K562 (cell line): ENCODE results near the gene CLDN14. TPM values are rescaled to one million over a fixed set of nuclear protein-coding genes. Genes with fewer than 3 reads are reported as not detected.

Experiments used
- ATAC-seq: fragments of 200-7000 bp; cut with Tn5 transposase; 3 replicates; pipeline ENCODE4 v1.9.1; 2020; ENCODE audit warnings: moderate library complexity
- BruUV-seq: library from RNA; stranded (reverse); fragments of 400-500 nt; replicated peaks from 2 replicates; lab custom pipeline; 2021; lab: Mats Ljungman, UMichigan
- CTCF ChIA-PET: fragments of 300-600 bp; formaldehyde crosslinking; extraction: SDS; loops from one replicate; lab custom pipeline; 2021; ENCODE audit warnings: low intra/inter-chr PET ratio; lab: Yijun Ruan, JAX
- POLR2A ChIA-PET: fragments of 300-600, 350-650 bp; sonication (Branson Sonifier 250); formaldehyde crosslinking; extraction: SDS; loops from one replicate; lab custom pipeline; 2021; ENCODE audit warnings: antibody characterized with exemption, inconsistent platforms; lab: Yijun Ruan, JAX
- DNase-seq, 4 experiments: peaks; one replicate each; pipeline versions ENCODE4 v3.0.0 to v3.0.0-alpha.2; 2011 to 2018; ENCODE audit warnings: low spot score in 3 of 4, mixed read lengths in 3 of 4; ENCODE audit errors: extremely low read depth in 1 of 4
- FAIRE-seq: peaks from 2 replicates; lab custom pipeline; 2011; peaks lifted over from hg19 to GRCh38; lab: Jason Lieb, UNC
- H2AFZ ChIP-seq: 2 replicates; pipeline ENCODE4 v1.6.0; 2011; ENCODE audit warnings: low read depth, low read length, control low read depth, inconsistent platforms
- H3K27ac ChIP-seq: fragments of 200-600 bp; 3 replicates; pipeline ENCODE4 v1.8.0; 2011; ENCODE audit warnings: low read depth, mild to moderate bottlenecking, control low read depth, inconsistent platforms, low read length, moderate library complexity, mixed read lengths; ENCODE audit errors: extremely low read depth
- H3K27me3 ChIP-seq, 2 experiments: fragments of 300-600 bp in 1 of 2; 2 replicates in 1 of 2; 3 replicates in 1 of 2; pipeline versions ENCODE4 v1.6.0 to v1.8.0; 2011; ENCODE audit warnings: inconsistent platforms in 2 of 2, low read length in 2 of 2, mild to moderate bottlenecking in 1 of 2, mixed read lengths in 1 of 2, moderate library complexity in 1 of 2; ENCODE audit not compliant: control insufficient read depth in 2 of 2, insufficient read depth in 2 of 2
- H3K36me3 ChIP-seq: fragments of 300-600 bp; 3 replicates; pipeline ENCODE4 v1.8.0; 2011; ENCODE audit warnings: mild to moderate bottlenecking, low read length, inconsistent platforms; ENCODE audit not compliant: control insufficient read depth, insufficient read depth
- H3K4me1 ChIP-seq, 2 experiments: fragments of 200-600 bp in 1 of 2; replicated peaks in 1 of 2; 2 replicates in 1 of 2; 3 replicates in 1 of 2; pipeline versions ENCODE4 v1.5.1 to v1.8.0; 2011; ENCODE audit warnings: inconsistent platforms in 2 of 2, low read length in 2 of 2, mild to moderate bottlenecking in 1 of 2, mixed read lengths in 1 of 2, moderate library complexity in 1 of 2; ENCODE audit not compliant: control insufficient read depth in 2 of 2, insufficient read depth in 2 of 2
- H3K4me2 ChIP-seq: 2 replicates; pipeline ENCODE4 v1.6.1; 2011; ENCODE audit warnings: low read length, control low read depth, inconsistent platforms, mixed read lengths; ENCODE audit not compliant: insufficient read depth
- H3K4me3 ChIP-seq: fragments of 200-600 bp; sonication (generic), shearing (Covaris generic); 2 replicates; pipeline ENCODE4 v1.5.1; 2016; ENCODE audit warnings: control low read depth, inconsistent platforms
- H3K79me2 ChIP-seq: fragments of 200-600 bp; 3 replicates; pipeline ENCODE4 v1.8.0; 2011; ENCODE audit warnings: low read length, inconsistent platforms; ENCODE audit not compliant: control insufficient read depth, insufficient read depth
- H3K9ac ChIP-seq, 2 experiments: 2 replicates each; pipeline versions ENCODE4 v1.6.0 to v1.6.1; 2011; ENCODE audit warnings: low read depth in 2 of 2, low read length in 2 of 2, control low read depth in 1 of 2, inconsistent platforms in 1 of 2, mild to moderate bottlenecking in 1 of 2, mixed read lengths in 1 of 2; ENCODE audit not compliant: insufficient read depth in 1 of 2
- H3K9me1 ChIP-seq: one replicate; pipeline ENCODE4 v1.6.0; 2011; ENCODE audit warnings: inconsistent platforms, mild to moderate bottlenecking, low read length, moderate library complexity; ENCODE audit not compliant: control insufficient read depth, insufficient read depth
- H3K9me3 ChIP-seq: replicated peaks from 2 replicates; pipeline ENCODE4 v1.5.1; 2011; ENCODE audit warnings: low read depth, low read length, inconsistent platforms; ENCODE audit not compliant: control insufficient read depth, insufficient read depth
- H4K20me1 ChIP-seq: replicated peaks from 2 replicates; pipeline ENCODE4 v1.6.1; 2011; ENCODE audit warnings: low read length, inconsistent platforms, mixed read lengths; ENCODE audit not compliant: control insufficient read depth, insufficient read depth
- MCM2 ChIP-seq: fragments of 450-650 bp; IDR thresholded peaks from 2 replicates; pipeline ENCODE4 v1.6.1; 2017; ENCODE audit warnings: low read depth, mild to moderate bottlenecking
- SOX6 ChIP-seq: fragments of 450-650 bp; IDR thresholded peaks from 2 replicates; pipeline ENCODE4 v1.6.1; 2014; ENCODE audit warnings: mild to moderate bottlenecking
- SPI1 ChIP-seq: IDR thresholded peaks from 2 replicates; pipeline ENCODE4 v1.6.1; 2011; ENCODE audit warnings: low read depth, low read length, control low read depth, borderline replicate concordance
- ZFP36 ChIP-seq: fragments of 150-350 bp; IDR thresholded peaks from 2 replicates; pipeline ENCODE4 v1.6.1; 2018; ENCODE audit warnings: low read length, low read depth; ENCODE audit not compliant: partially characterized antibody
- ZNF57 ChIP-seq: fragments of 450-650 bp; formaldehyde crosslinking; IDR thresholded peaks from 2 replicates; pipeline ENCODE4 v1.4.0; 2020; ENCODE audit warnings: mild to moderate bottlenecking, moderate library complexity
- ZNF589 ChIP-seq: fragments of 200-800 bp; sonication (Bioruptor generic); IDR thresholded peaks from 2 replicates; pipeline ENCODE4 v1.6.1; 2016; ENCODE audit warnings: low read depth, missing genetic modification characterization, missing compliant biosample characterization
- WGBS: fragments of 100-300 bp; shearing (Covaris generic); methylation state at CpG from one replicate; pipeline ENCODE4 v1.1.6; 2016; ENCODE audit warnings: low coverage, mixed read lengths; ENCODE audit not compliant: insufficient coverage; ENCODE audit errors: missing lambda C conversion rate; 5-methylcytosine and 5-hydroxymethylcytosine counted together
- in situ Hi-C: fragments of 300-500 bp; cut with MboI; formaldehyde crosslinking; loops from 4 replicates; pipeline ENCODE4 v1.15.0; 2018; ENCODE audit warnings: inconsistent platforms, mixed read lengths
- intact Hi-C: fragments of 100-400 bp; cut with micrococcal nuclease; formaldehyde crosslinking; loops from 2 replicates; pipeline ENCODE4 v1.14.2; 2022
- polyA plus RNA-seq, 8 experiments: library from polyadenylated mRNA; depleted of rRNA in 4 of 8; stranded (reverse) in 5 of 8; unstranded in 3 of 8; fragments of >200 nt; fragmentation: Nextera tagmentation in 2 of 8; fragmentation: Illumina TruSeq in 1 of 8; extraction: Ambion mirVana in 2 of 8; extraction: Trizol in 1 of 8; gene quantifications; 2 replicates each; pipeline versions ENCODE4 v1.2.1 to v1.2.3, GENCODE V29; 2011 to 2014; ENCODE audit warnings: inconsistent platforms in 1 of 8, missing spikeins in 1 of 8
- total RNA-seq, 7 experiments: library from RNA; depleted of rRNA in 6 of 7; stranded (reverse); fragments of >200 nt in 6 of 7; fragmentation: Illumina TruSeq in 2 of 7; extraction: Trizol in 2 of 7; gene quantifications; 2 replicates each; pipeline versions ENCODE4 v1.2.1 to v1.2.3, GENCODE V29; 2011 to 2021; ENCODE audit warnings: low replicate concordance in 1 of 7

CLDN14 gene
- total and polyA plus RNA-seq, 9 of the 15 experiments (the other 6 are each of a cell fraction or from before 2014, with no cell fraction given): not detected

GRCh38 chr21:36431252-36431651, 48.7 kb downstream of the CLDN14 start:
- Histone ChIP-seq H2AFZ (no peak overlapping the region), H3K9me3 (no peaks in the 10 kb centered on the region), H3K4me2 (no peak overlapping the region), H4K20me1 (peaks cover 18% of the 10 kb centered on the region), H3K27me3 (peaks cover 11 to 26% of the 10 kb centered on the region in 2 experiments; a peak in 4 of 5 replicates), H3K4me3 (no peak overlapping the region), H3K27ac (no peak overlapping the region), H3K36me3 (no peaks in the 10 kb centered on the region), H3K4me1 (peaks cover 19 to 20% of the 10 kb centered on the region in 2 experiments), H3K9ac (no peak overlapping the region), H3K79me2 (no peaks in the 10 kb centered on the region), H3K9me1 (no peaks in the 10 kb centered on the region)
- POLR2A ChIA-PET: interaction anchor here (0.6 kb wide), 1 partner anchor 9 kb away, joined by 3 read pairs; no protein-coding TSS in a partner anchor
- CTCF ChIA-PET: no interaction called here
- ATAC-seq: no peak
- intact Hi-C loops: no loop called here
- BruUV-seq: no TSS peak
- no peak for DNase-seq
- no peak for FAIRE-seq
- TF ChIP-seq ZNF589 (0 out of 2 replicates have a peak, but pooled peaks have one; percentile 42), SPI1 (peak; percentile 71), SOX6 (no peak)
- in situ Hi-C loops: no loop called here
- WGBS: 54% methylated on average over 4 of the region's 4 CpGs

- Histone ChIP-seq H3K4me2 (peak overlapping the region; percentile 30; the same call in 1 of the 2 replicates), H3K79me2 (no peaks in the 10 kb centered on the region), H3K9ac (no peak overlapping the region), H3K9me1 (no peaks in the 10 kb centered on the region)
- CTCF ChIA-PET: no interaction called here
- WGBS: 26% methylated on average over 4 of the region's 4 CpGs
- in situ Hi-C loops: no loop called here
- ATAC-seq: no peak
- no peak for FAIRE-seq
- peak; percentile 14 for TF ChIP-seq ZFP36
- TF ChIP-seq MCM2: no peak
- TF ChIP-seq ZNF57 (CRISPR knock-in tag): no peak
- TF ChIP-seq, all 486 proteins: peak for 1
- peaks cover 18% of the 10 kb centered on the region for H4K20me1 ChIP-seq
- H3K4me3 ChIP-seq: no peak overlapping the region
- H3K36me3 ChIP-seq: no peaks in the 10 kb centered on the region
- H3K27me3 ChIP-seq: peaks cover 11 to 26% of the 10 kb centered on the region in 2 experiments; a peak in 4 of 5 replicates
- intact Hi-C loops: no loop called here
- peaks cover 19 to 20% of the 10 kb centered on the region in 2 experiments for H3K4me1 ChIP-seq
- POLR2A ChIA-PET: interaction anchor here (1.1 kb wide), 1 partner anchor 238 kb away, joined by 3 read pairs; no protein-coding TSS in a partner anchor
- H3K27ac ChIP-seq: no peak overlapping the region
- BruUV-seq: no TSS peak
- no peak for DNase-seq
- no peaks in the 10 kb centered on the region for H3K9me3 ChIP-seq
- H2AFZ ChIP-seq: no peak overlapping the region
These were observed 49.1 kb downstream of the CLDN14 start for GRCh38 chr21:36430841-36431240.
